B cell (primary cell): Measurements from ENCODE around the gene ZMYND12. TPM values are rescaled to one million over a fixed set of nuclear protein-coding genes. Genes with fewer than 3 reads are reported as not detected.

Experiments
- ATAC-seq: fragments of 200-7000 bp; cut with Tn5 transposase; one replicate; pipeline ENCODE4 v1.10.0; 2021; ENCODE audit warnings: low read depth, mild to moderate bottlenecking, moderate number of reproducible peaks, moderate library complexity
- CTCF ChIA-PET: fragments of 350-600 bp; sonication (Branson Sonifier 250); formaldehyde crosslinking; loops from one replicate; lab custom pipeline; 2021; ENCODE audit warnings: antibody characterized with exemption, inconsistent platforms; lab: Charles Lee
- POLR2A ChIA-PET: fragments of 350-600 bp; sonication (Branson Sonifier 250); formaldehyde crosslinking; loops from one replicate; lab custom pipeline; 2021; ENCODE audit warnings: antibody characterized with exemption; lab: Charles Lee
- DNase-seq: peaks from one replicate; pipeline ENCODE4 v3.0.0; 2013
- H2AFZ ChIP-seq: 2 replicates; pipeline ENCODE4 v1.6.1; 2012; ENCODE audit warnings: mild to moderate bottlenecking, low read depth, low read length; ENCODE audit not compliant: insufficient read depth, poor library complexity, severe bottlenecking
- H3K27ac ChIP-seq, 2 donors: 1 replicate in 1 of 2; 2 replicates in 1 of 2; pipeline ENCODE4 v1.5.1; 2012 to 2013; ENCODE audit warnings: low read length in 2 of 2, mild to moderate bottlenecking in 2 of 2, moderate library complexity in 1 of 2
- H3K27me3 ChIP-seq, 4 experiments: fragments of 200-600 bp in 1 of 4; sonication (generic) in 1 of 4; replicated peaks in 1 of 4; 1 replicate in 2 of 4; 2 replicates in 2 of 4; pipeline versions ENCODE4 v1.6.1 to v1.7.0; 2013 to 2016; ENCODE audit warnings: low read length in 3 of 4, mild to moderate bottlenecking in 2 of 4, mixed read lengths in 1 of 4, moderate library complexity in 1 of 4; ENCODE audit not compliant: insufficient read depth in 4 of 4, control insufficient read depth in 3 of 4; ENCODE audit errors: control extremely low read depth in 1 of 4
- H3K36me3 ChIP-seq, 2 experiments: replicated peaks in 1 of 2; 1 replicate in 1 of 2; 2 replicates in 1 of 2; pipeline versions ENCODE4 v1.6.1 to v1.7.1; 2013; ENCODE audit warnings: low read length in 1 of 2; ENCODE audit not compliant: insufficient read depth in 2 of 2, control insufficient read depth in 1 of 2; ENCODE audit errors: control extremely low read depth in 1 of 2, extremely low read depth in 1 of 2
- H3K4me1 ChIP-seq, 2 donors: fragments of 200-600 bp in 1 of 2; sonication (generic) in 1 of 2; 1 replicate in 1 of 2; 2 replicates in 1 of 2; pipeline versions ENCODE4 v1.5.1 to v1.6.1; 2013 to 2017; ENCODE audit warnings: low read length in 2 of 2; ENCODE audit not compliant: control insufficient read depth in 2 of 2, insufficient read depth in 2 of 2
- H3K4me2 ChIP-seq: replicated peaks from 2 replicates; pipeline ENCODE3; 2012; ENCODE audit warnings: mild to moderate bottlenecking, low read depth, low read length; ENCODE audit not compliant: poor library complexity, severe bottlenecking
- H3K4me3 ChIP-seq, 5 experiments: fragments of 200-600 bp in 1 of 5; sonication (generic) in 1 of 5; 1 replicate in 3 of 5; 2 replicates in 2 of 5; pipeline versions ENCODE4 v1.5.1 to v1.7.0; 2011 to 2016; ENCODE audit warnings: low read length in 4 of 5, mild to moderate bottlenecking in 4 of 5, low read depth in 2 of 5, control low read depth in 1 of 5, moderate library complexity in 1 of 5; ENCODE audit not compliant: insufficient read depth in 1 of 5; ENCODE audit errors: control extremely low read depth in 1 of 5, extremely low read depth in 1 of 5
- H3K79me2 ChIP-seq: fragments of 200-600 bp; sonication (generic); one replicate; pipeline ENCODE4 v1.6.0; 2016; ENCODE audit warnings: low read length; ENCODE audit not compliant: control insufficient read depth, insufficient read depth
- H3K9ac ChIP-seq: fragments of 200-600 bp; sonication (generic); 2 replicates; pipeline ENCODE4 v1.6.1; 2017; ENCODE audit warnings: mild to moderate bottlenecking, low read length, moderate library complexity
- H3K9me3 ChIP-seq, 3 donors: one replicate each; pipeline versions ENCODE4 v1.6.1 to v1.7.1; 2013; ENCODE audit warnings: low read length in 2 of 3; ENCODE audit not compliant: control insufficient read depth in 2 of 3, insufficient read depth in 1 of 3; ENCODE audit errors: control extremely low read depth in 1 of 3
- H4K20me1 ChIP-seq: 2 replicates; pipeline ENCODE4 v1.6.0; 2012; ENCODE audit warnings: mild to moderate bottlenecking, low read length; ENCODE audit not compliant: insufficient read depth, control insufficient read depth, poor library complexity, severe bottlenecking
- H3K27ac Mint-ChIP-seq: one replicate; pipeline ENCODE4 v1.8.0; 2021; ENCODE audit warnings: mixed read lengths
- H3K27me3 Mint-ChIP-seq: one replicate; pipeline ENCODE4 v1.8.0; 2021; ENCODE audit warnings: mixed read lengths
- H3K4me1 Mint-ChIP-seq: one replicate; pipeline ENCODE4 v1.8.0; 2021; ENCODE audit warnings: mixed read lengths
- H3K4me3 Mint-ChIP-seq: one replicate; pipeline ENCODE4 v1.8.0; 2021; ENCODE audit warnings: mixed read lengths
- H3K9me3 Mint-ChIP-seq: one replicate; pipeline ENCODE4 v1.8.0; 2022; ENCODE audit warnings: mixed read lengths; ENCODE audit not compliant: insufficient read depth
- EZH2 ChIP-seq: IDR thresholded peaks from 2 replicates; pipeline ENCODE4 v1.6.1; 2012; ENCODE audit warnings: borderline replicate concordance, low read depth, mild to moderate bottlenecking, moderate library complexity, low read length; ENCODE audit not compliant: insufficient read depth, poor library complexity, severe bottlenecking
- WGBS: methylation state at CpG from one replicate; pipeline ENCODE4 v1.1.5; 2013; ENCODE audit warnings: missing lambda C conversion rate; ENCODE audit not compliant: insufficient coverage; 5-methylcytosine and 5-hydroxymethylcytosine counted together
- intact Hi-C: fragments of 100-400 bp; cut with micrococcal nuclease; formaldehyde crosslinking; loops from one replicate; pipeline ENCODE4 v1.10.0; 2022
- polyA plus RNA-seq: library from polyadenylated mRNA; depleted of rRNA; stranded (reverse); fragments of >200 nt; gene quantifications from 2 replicates; pipeline ENCODE4 v1.2.3, GENCODE V29; 2012
- total RNA-seq, 2 donors: library from RNA; stranded (reverse); fragments of 120-200 nt in 1 of 2; gene quantifications; 1 replicate in 1 of 2; 2 replicates in 1 of 2; pipeline versions ENCODE4 v1.2.3 to v1.2.4, GENCODE V29; 2013 to 2022
- TF ChIP-seq, protein P1 (sequence below): fragments of 200-600 bp; IDR thresholded peaks from one replicate; pipeline ENCODE4 v1.8.0; 2022; ENCODE audit warnings: antibody characterized with exemption, mild to moderate bottlenecking

ZMYND12 gene
- total and polyA plus RNA-seq, 2 donors (not counting 1 experiment from before 2014, with no cell fraction given): 0.34 to 0.79 TPM

GRCh38 chr1:42430286-42431135 is 25.3 kb downstream of the ZMYND12 start:
- H3K4me2 ChIP-seq: no peak overlapping the region
- no peak overlapping the region for H2AFZ ChIP-seq
- H3K9me3 ChIP-seq: no peaks in the 10 kb centered on the region
- intact Hi-C loops: no loop called here
- H3K4me3 ChIP-seq: no peak overlapping the region
- no peaks in the 10 kb centered on the region for H4K20me1 ChIP-seq
- POLR2A ChIA-PET: no interaction called here
- no peaks in the 10 kb centered on the region for H3K27me3 ChIP-seq
- no peaks in the 10 kb centered on the region for H3K4me1 Mint-ChIP-seq
- no peak overlapping the region for H3K27ac Mint-ChIP-seq
- no CpG with 5 or more reads among the region's 3 CpGs for WGBS
- no peak overlapping the region for H3K4me3 Mint-ChIP-seq
- TF ChIP-seq, protein P1, sequence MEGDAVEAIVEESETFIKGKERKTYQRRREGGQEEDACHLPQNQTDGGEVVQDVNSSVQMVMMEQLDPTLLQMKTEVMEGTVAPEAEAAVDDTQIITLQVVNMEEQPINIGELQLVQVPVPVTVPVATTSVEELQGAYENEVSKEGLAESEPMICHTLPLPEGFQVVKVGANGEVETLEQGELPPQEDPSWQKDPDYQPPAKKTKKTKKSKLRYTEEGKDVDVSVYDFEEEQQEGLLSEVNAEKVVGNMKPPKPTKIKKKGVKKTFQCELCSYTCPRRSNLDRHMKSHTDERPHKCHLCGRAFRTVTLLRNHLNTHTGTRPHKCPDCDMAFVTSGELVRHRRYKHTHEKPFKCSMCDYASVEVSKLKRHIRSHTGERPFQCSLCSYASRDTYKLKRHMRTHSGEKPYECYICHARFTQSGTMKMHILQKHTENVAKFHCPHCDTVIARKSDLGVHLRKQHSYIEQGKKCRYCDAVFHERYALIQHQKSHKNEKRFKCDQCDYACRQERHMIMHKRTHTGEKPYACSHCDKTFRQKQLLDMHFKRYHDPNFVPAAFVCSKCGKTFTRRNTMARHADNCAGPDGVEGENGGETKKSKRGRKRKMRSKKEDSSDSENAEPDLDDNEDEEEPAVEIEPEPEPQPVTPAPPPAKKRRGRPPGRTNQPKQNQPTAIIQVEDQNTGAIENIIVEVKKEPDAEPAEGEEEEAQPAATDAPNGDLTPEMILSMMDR: no peak
- TF ChIP-seq EZH2: no peak
- H3K36me3 ChIP-seq: no peaks in the 10 kb centered on the region
- DNase-seq (no peak), ATAC-seq (no peak)
- CTCF ChIA-PET: no interaction called here
- no peak overlapping the region for H3K9ac ChIP-seq
- H3K9me3 Mint-ChIP-seq: no peaks in the 10 kb centered on the region
- H3K27me3 Mint-ChIP-seq: no peaks in the 10 kb centered on the region
- H3K27ac ChIP-seq: no peak overlapping the region
- no peaks in the 10 kb centered on the region for H3K4me1 ChIP-seq
- H3K79me2 ChIP-seq: no peaks in the 10 kb centered on the region

DNA sequence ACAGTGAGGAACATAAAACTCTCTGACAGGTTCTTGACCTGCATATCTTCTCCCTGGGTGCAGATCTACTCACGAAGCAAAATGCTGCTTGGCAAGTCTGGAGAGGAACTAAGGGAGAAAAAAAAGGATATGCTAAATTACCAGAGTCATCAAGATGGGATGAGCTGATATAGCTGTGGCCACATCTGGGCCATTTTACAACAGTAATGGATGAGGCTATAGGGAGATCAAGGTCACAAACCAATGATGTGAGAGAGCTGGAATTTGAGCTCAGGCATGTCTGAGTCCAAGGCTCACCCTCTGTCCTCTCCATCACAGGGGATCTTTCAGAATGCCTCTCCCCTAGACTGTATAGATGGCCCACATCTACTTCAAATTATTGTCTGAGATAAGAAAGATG is 26.2 kb downstream of the ZMYND12 start:
- no peak overlapping the region for H3K9ac ChIP-seq
- no peak overlapping the region for H3K4me2 ChIP-seq
- H3K4me1 ChIP-seq: no peaks in the 10 kb centered on the region
- no peaks in the 10 kb centered on the region for H3K79me2 ChIP-seq
- H3K27ac Mint-ChIP-seq: no peak overlapping the region
- no peaks in the 10 kb centered on the region for H4K20me1 ChIP-seq
- DNase-seq: no peak
- no peak overlapping the region for H3K4me3 ChIP-seq
- H3K9me3 Mint-ChIP-seq: no peaks in the 10 kb centered on the region
- H3K4me3 Mint-ChIP-seq: no peak overlapping the region
- intact Hi-C loops: no loop called here
- no CpG with 5 or more reads among the region's 1 CpG for WGBS
- TF ChIP-seq, protein P1: no peak
- no peak for TF ChIP-seq EZH2
- no peaks in the 10 kb centered on the region for H3K4me1 Mint-ChIP-seq
- H3K9me3 ChIP-seq: no peaks in the 10 kb centered on the region
- CTCF ChIA-PET: no interaction called here
- H3K27me3 ChIP-seq: no peaks in the 10 kb centered on the region
- POLR2A ChIA-PET: no interaction called here
- H2AFZ ChIP-seq: no peak overlapping the region
- H3K27me3 Mint-ChIP-seq: no peaks in the 10 kb centered on the region
- no peak overlapping the region for H3K27ac ChIP-seq
- no peak for ATAC-seq
- no peaks in the 10 kb centered on the region for H3K36me3 ChIP-seq
